Keratinocyte (primary cell): ENCODE measurements around the gene GRIP1.

Experiments
- EZH2 ChIP-seq: IDR thresholded peaks from one replicate; pipeline ENCODE4 v1.6.1; 2012; ENCODE audit warnings: inconsistent platforms, mild to moderate bottlenecking, low read length, moderate library complexity
- TF ChIP-seq, protein P1 (sequence below), 3 experiments: IDR thresholded peaks in 1 of 3; conservative IDR thresholded peaks in 1 of 3; optimal IDR thresholded peaks in 1 of 3; 2 replicates in 2 of 3; 3 replicates in 1 of 3; pipeline versions ENCODE3 to v1.5.1; 2011; ENCODE audit warnings: low read length in 3 of 3, mild to moderate bottlenecking in 3 of 3, moderate library complexity in 2 of 3, control low read depth in 1 of 3, inconsistent platforms in 1 of 3; ENCODE audit not compliant: insufficient read depth in 2 of 3; ENCODE audit errors: extremely low read depth in 1 of 3

DNA sequence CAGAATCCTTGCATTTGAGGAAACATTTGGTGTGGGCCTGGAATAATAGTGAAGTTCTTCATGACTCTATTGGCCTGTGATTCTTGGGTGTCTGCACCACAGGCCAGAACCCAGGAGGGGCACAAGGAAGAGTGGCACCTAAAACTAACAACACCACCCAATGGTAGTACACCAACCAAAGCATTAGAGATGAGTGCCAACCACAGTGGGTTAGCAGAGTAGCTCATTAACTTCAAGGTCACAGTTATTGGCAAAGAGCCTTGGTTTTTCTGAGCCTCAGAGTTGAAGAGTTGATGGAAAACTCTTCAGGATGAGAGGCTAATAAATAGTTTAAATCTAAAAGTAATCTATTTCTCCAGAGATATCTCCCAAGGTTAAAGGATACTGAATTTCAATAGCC lies 319.6 kb downstream of the GRIP1 start:
- no peak for TF ChIP-seq EZH2
- TF ChIP-seq, protein P1, sequence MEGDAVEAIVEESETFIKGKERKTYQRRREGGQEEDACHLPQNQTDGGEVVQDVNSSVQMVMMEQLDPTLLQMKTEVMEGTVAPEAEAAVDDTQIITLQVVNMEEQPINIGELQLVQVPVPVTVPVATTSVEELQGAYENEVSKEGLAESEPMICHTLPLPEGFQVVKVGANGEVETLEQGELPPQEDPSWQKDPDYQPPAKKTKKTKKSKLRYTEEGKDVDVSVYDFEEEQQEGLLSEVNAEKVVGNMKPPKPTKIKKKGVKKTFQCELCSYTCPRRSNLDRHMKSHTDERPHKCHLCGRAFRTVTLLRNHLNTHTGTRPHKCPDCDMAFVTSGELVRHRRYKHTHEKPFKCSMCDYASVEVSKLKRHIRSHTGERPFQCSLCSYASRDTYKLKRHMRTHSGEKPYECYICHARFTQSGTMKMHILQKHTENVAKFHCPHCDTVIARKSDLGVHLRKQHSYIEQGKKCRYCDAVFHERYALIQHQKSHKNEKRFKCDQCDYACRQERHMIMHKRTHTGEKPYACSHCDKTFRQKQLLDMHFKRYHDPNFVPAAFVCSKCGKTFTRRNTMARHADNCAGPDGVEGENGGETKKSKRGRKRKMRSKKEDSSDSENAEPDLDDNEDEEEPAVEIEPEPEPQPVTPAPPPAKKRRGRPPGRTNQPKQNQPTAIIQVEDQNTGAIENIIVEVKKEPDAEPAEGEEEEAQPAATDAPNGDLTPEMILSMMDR (optimal IDR thresholded peaks at IDR 0.05 in 1 of 3, IDR thresholded peaks at IDR 0.05 in 1 of 3, conservative IDR thresholded peaks at IDR 0.05 in 1 of 3; ENCODE audit: extremely low read depth in 1 of 3, insufficient read depth in 2 of 3, low read length in 3 of 3) = no peak
